GM21576 (cell line): ENCODE results near the gene RAD51B.

ENCODE experiments used
- ATAC-seq: cut with Tn5 transposase; IDR thresholded peaks from one replicate; pipeline ENCODE4 v1.9.1; 2021; ENCODE audit warnings: mild to moderate bottlenecking, moderate library complexity; ENCODE audit not compliant: unreplicated experiment

RAD51B gene

DNA sequence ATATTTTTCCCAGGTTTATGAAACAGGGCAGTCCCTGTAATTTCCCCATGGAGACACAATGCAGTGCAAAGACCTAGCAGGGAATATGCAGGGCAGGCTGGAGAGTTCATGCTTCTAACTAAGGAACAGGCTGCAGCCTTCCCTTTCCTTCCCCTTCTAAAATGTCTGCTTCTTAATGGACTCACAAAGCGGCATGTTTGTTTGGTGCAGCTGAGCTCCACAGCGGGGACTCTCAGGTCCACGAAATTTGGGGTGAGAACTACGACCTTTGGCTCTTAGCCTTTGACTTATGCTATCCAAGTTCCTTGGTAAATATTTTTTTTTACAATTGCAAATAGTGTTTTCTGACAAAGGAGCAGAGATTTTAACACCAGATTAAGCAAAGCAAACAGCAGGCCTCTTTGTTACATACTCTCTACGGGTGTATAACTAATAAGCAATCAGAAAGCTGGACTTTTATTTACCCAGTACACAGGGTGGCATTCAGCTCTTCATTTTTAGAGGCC is 649.7 kb downstream of the RAD51B start:
- ATAC-seq: no peak

GRCh38 chr14:68470361-68470760 is 650.8 kb downstream of the RAD51B start:
- no peak for ATAC-seq

GRCh38 chr14:68471029-68471963 is 651.7 kb downstream of the RAD51B start:
- no peak for ATAC-seq

GRCh38 chr14:68471964-68472508 is 652.5 kb downstream of the RAD51B start:
- ATAC-seq: no peak

DNA sequence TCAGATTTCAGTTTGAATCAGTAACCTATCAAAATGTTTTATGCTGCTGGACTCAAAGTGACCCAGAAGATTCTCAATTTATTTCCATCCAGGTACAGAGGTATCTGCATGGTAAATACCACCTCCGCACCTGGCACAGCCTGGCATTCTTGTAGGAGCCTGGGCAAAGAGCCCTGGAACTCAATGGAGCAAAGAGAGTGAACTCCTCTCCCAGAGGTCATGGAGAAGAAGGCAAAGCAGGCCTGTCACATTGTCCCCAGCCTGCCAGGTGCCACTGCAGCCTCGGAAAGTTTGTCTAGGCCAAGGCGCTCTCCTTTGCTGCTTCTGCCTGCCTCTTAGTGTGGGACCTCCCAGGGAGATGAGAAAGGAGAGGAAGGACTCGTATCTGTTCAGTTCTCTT is 653.5 kb downstream of the RAD51B start:
- no peak for ATAC-seq

DNA sequence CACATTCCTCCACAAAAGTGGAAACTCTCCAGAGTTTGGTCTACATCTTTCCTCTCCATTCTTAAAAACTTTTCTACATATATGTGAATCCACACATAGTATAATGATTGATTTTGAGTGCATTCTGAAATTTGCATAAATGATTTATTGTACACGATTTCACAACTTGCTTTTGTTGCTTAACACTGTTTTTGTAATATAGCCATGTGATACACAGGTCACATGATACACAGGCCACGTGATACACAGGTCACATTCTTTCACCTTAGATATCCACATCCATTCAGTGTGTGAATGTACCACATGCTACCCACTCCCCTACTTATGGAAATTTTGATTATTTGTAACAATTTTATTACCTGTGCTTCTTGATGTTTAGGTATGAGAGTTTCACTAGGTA is 654.2 kb downstream of the RAD51B start:
- no peak for ATAC-seq

DNA sequence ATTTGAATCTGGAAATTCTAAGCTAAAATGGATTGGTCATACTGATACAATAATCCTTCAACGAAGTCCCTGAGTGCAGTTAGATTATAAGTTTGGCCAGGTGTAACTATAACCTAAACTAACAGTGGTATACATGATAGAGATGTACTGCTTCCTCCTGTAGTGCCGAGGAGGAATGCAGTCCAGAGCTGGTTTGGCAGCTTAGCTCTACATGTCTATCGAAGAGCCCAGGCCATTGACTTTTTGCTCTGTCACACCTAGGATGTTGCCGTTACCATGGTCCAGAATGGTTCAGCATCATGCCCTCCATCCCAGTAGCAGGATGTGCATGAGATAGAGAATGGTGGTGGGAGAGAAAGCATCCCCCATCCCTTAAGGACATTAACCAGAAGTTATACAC is 655.2 kb downstream of the RAD51B start:
- ATAC-seq: no peak

- no peak for ATAC-seq
Observed at GRCh38 chr14:68475802-68476201, 656.2 kb downstream of the RAD51B start.

DNA sequence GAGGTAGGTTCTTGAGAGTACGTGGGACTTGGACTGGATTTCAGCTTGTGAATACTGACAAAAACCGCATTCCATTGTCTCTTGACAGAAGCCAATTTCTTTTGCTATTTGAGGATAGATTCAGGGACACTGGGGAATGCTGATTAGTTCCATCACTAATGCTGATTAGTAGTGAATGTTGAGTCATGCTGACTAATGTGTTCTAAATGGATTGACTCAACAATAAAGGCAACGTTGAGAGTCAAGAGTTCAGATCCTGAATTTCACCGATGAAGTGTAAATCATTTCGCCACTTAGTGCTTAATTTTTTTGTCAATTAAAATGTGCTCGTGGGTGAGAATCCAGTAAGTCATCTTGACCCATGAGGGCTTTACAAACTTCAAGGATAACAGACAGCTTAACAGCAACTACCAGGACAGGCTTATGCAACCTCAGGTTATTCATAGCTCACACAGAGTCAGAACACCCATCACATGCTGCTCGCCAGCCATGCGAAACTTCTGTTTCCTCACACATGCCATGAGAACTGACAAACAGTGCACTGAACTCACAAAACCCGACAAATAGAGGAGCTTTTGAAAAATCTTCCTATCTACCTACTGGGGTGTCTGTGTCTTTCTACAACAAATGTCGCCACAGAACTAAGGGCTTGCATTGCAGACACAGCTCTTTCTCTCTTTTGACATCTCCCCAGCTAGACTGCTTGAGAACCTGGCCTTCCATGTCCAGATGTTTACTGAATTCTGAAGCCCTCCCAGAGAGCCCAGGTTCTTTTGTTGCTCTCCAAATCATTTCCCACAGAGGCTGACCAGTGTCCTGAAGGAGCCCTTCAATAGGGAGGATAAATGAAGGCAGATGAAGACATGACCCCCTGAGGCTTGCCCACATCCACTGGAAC is 656.9 kb downstream of the RAD51B start:
- peak; percentile 74 for ATAC-seq

DNA sequence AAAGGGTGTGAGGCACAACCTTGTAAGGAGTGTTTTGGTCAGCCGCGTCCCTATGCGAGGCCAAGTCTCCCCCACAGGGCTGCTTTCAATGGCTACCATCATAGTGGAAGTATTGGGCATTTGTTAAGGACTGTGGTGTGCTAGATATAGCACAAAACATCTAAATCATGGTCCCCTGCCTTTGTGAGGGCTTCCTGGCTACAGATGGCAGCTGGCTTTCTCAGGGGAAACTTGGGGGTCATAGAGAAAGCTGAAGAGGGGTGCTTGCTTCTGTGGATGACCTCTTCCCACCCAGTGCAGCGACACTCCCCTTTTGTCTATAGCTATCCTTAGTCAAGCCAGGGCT is 657.5 kb downstream of the RAD51B start:
- peak; percentile 13 for ATAC-seq

DNA sequence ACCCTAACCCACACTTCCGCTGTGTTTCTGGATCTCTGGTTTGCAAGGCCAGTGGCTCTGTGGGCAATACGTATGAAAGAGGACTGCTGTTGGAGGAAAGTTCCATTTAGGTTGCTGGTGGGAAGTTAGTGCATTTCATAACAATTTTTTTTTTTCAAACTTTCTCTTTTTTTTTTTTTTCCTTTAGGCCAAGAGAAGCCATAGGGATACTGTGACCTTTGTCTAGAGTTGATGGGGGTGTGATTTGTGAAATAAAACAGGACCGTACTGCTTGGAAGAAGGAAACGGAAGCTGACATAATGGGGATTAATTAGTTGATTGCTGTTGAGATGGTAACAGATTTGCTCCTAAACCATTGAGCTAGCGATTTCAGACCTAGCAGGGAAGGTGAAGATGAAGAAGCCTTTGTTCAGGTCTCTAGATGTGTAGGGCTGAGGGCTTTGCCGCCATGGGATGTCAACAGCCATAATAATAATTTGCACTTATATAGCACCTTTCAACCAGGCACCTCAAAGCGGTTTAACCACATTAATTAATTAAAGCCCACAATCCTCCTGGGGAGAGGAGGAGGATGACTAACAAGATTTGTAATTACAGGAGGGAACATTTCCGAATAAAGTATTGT is 658.0 kb downstream of the RAD51B start:
- no peak for ATAC-seq

DNA sequence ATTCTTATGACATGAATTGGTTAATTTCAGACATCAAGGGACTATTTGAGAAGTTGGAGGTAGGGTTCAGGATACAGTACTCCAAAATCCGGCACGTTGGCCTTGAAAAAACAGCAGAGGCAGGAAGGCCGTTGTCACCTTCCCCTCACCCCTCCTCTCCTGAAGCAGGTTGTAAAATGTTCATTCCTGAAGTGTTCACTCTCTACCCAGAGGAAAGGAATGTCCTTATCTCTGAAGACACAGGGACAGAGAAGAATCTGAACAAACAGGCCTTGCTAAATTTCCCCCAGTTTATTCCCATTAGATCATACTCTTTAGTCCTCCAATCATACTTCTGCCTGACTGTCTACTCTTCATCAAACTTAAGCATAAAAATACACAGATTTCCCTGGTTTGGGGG is 659.7 kb downstream of the RAD51B start:
- ATAC-seq: no peak

DNA sequence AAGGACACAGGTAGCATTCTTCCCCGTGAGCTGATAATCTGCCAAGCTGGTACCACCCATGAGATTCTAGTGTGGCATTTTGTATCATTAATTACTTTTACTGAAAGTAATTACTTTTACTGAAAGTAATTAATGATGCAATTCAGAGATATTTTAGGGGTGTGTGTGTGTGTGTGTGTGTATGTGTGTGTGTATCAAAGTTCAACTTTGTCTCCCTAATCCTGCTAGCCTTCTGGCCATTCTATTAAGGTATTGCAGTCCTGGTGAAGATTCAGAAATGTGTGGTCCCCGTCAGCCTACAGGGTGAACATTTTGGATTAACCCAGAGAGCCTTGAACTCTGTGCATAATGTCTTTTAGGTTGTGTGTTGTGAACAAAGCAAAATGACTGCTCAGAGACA is 662.4 kb downstream of the RAD51B start:
- no peak for ATAC-seq

DNA sequence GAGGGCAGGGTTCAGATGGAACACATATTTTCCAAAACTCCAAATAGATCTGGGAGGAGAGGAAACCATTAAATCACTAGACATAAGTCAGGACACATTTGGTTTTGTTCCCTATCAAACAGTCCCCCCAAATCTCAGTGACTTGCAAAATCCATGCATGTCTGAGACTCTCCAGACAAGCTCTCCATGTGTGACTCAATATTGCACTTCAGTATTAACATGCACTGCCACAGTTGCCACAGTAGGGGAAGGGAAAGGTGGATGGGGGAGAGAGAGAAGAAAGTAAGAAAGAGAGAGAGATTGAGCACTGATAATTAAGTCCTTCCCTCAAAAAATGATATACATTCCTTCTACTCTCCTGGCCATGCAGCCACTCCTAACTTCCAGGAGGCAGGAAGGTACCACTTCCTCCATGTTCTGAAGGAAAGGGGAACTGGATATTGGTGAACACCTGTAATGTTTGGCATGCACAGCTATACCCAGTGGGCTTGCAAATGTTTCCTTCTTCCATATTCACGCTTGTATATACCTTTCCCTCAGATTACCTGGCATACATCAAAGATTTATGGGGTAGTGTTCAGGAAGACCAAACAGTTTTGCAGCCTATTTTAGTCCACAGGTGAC is 663.3 kb downstream of the RAD51B start:
- no peak for ATAC-seq

GRCh38 chr14:68486033-68486732 is 666.6 kb downstream of the RAD51B start:
- ATAC-seq: no peak

DNA sequence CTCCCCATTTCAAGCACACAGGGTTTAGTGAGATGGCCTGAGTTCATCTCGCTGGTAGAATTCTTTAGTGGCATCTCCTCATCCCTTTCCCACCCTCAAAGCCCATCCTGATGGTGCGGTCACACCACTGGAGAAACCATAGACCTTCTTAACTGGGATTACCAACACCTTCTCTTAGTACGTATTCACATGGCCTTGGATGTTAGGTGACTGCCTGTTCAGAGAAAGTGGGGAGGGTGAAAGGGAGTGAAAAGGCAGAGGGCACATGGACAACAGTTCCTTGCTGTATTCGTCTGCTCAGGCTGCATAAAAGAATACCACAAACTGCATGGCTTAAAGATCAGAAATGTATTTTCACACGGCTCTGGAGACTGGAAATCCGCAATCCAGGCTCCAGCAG is 667.2 kb downstream of the RAD51B start:
- ATAC-seq: no peak

DNA sequence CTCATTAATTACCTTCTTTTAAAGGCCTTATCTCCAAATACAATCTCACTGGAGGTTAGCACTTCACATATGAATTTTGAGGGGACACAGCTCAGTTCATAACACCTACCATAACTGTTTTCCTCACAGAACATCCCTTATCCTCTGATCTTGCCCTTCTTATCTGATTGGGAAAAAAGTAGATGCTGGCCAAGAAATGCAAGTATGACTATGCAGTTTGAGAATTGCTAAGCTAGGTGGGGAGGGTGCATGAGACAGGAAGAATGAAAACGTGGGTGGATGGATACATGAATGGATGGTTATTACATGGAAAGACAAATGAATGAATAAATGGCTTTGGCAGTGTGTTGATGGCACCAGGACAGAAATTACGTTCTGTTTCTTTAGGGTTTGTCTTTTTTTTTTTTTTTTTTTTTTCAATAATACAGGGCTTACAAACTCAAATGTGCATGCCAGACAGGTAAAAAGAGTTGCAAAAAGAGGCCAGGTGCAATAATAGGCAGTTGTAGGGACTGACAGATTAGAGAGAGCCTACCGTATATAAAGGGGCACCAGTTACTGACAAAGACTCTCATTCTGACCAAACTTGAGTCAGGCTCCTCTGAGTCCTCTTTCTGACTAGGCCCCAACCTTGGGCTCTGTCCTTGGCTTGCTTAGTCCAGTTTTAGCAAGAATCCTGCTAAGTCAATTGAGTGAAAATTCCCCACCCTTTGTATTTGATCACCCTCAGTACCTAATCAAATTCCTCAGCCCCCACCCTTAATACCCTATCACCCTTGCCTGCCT is 668.4 kb downstream of the RAD51B start:
- ATAC-seq: no peak

GRCh38 chr14:68491793-68492192 is 672.2 kb downstream of the RAD51B start:
- ATAC-seq: no peak
